Lung (tissue), 12 donors: ENCODE measurements around the gene MNS1. TPM values are rescaled to one million over a fixed set of nuclear protein-coding genes. Genes with fewer than 3 reads are reported as not detected.
"Not testable (repeated sequence)": the region's sequence is repeated elsewhere in the genome, so short reads cannot be mapped to it uniquely, and the experiment has no call there.

Experiments used
- ATAC-seq: fragments of 200-7000 bp; cut with Tn5 transposase; one replicate; pipeline ENCODE4 v1.9.1; 2020; ENCODE audit warnings: moderate number of reproducible peaks; ENCODE audit not compliant: insufficient read depth, low FRiP score
- DNase-seq, 3 donors: peaks; one replicate each; pipeline ENCODE4 v3.0.0-alpha.2; 2013 to 2017
- H3K27ac ChIP-seq, 2 donors: one replicate each; pipeline ENCODE4 v1.5.1; 2013; ENCODE audit warnings: mild to moderate bottlenecking in 2 of 2, moderate library complexity in 2 of 2, control low read depth in 1 of 2, inconsistent platforms in 1 of 2, low read depth in 1 of 2, low read length in 1 of 2
- H3K27me3 ChIP-seq, 3 donors: one replicate each; pipeline ENCODE4 v1.5.1; 2013; ENCODE audit warnings: low read length in 2 of 3; ENCODE audit not compliant: control insufficient read depth in 3 of 3, insufficient read depth in 3 of 3
- H3K36me3 ChIP-seq, 4 donors: one replicate each; pipeline ENCODE4 v1.5.1; 2013; ENCODE audit warnings: low read length in 4 of 4, mild to moderate bottlenecking in 1 of 4, moderate library complexity in 1 of 4; ENCODE audit not compliant: control insufficient read depth in 4 of 4, insufficient read depth in 4 of 4
- H3K4me1 ChIP-seq, 5 donors: one replicate each; pipeline ENCODE4 v1.5.1; 2013; ENCODE audit warnings: low read length in 5 of 5, mild to moderate bottlenecking in 2 of 5, moderate library complexity in 1 of 5; ENCODE audit not compliant: control insufficient read depth in 5 of 5, insufficient read depth in 5 of 5
- H3K4me3 ChIP-seq: one replicate; pipeline ENCODE4 v1.5.1; 2013; ENCODE audit warnings: mild to moderate bottlenecking, control low read depth, moderate library complexity
- H3K9ac ChIP-seq, 2 donors: one replicate each; pipeline ENCODE4 v1.5.1; 2013; ENCODE audit warnings: low read length in 2 of 2, control low read depth in 1 of 2; ENCODE audit not compliant: insufficient read depth in 1 of 2
- H3K9me3 ChIP-seq, 4 donors: one replicate each; pipeline ENCODE4 v1.5.1; 2013; ENCODE audit warnings: low read length in 3 of 4, mild to moderate bottlenecking in 1 of 4, moderate library complexity in 1 of 4; ENCODE audit not compliant: control insufficient read depth in 4 of 4, insufficient read depth in 3 of 4
- WGBS, 2 donors: extraction: QIAGEN DNeasy Blood & Tissue Kit; methylation state at CpG; one replicate each; pipeline ENCODE4 v1.1.7; 2013; 5-methylcytosine and 5-hydroxymethylcytosine counted together
- polyA plus RNA-seq, 2 donors: library from polyadenylated mRNA; stranded (reverse); fragments of 200-250 nt; gene quantifications; one replicate each; pipeline ENCODE4 v1.2.1, GENCODE V29; 2013
- total RNA-seq, 2 donors: library from RNA; depleted of rRNA in 1 of 2; stranded (reverse); fragments of >200 nt in 1 of 2; gene quantifications; one replicate each; pipeline ENCODE4 v1.2.1, GENCODE V29; 2014 to 2021
- TF ChIP-seq, protein P1 (sequence below): IDR thresholded peaks from 2 replicates; pipeline ENCODE4 v1.5.1; 2012; ENCODE audit warnings: mild to moderate bottlenecking; ENCODE audit errors: control extremely low read depth, extremely low read depth
- donor health status: control.
- donor health status: control.
- donor health status: Bipolar disorder and iron deficiency.
- donor health status: healthy.
- donor health status: DM: yes; HTN: yes; CAD: no.

The MNS1 gene
- total and polyA plus RNA-seq, 4 donors, result 3.2 to 7.8 (median 6.6) TPM

DNA sequence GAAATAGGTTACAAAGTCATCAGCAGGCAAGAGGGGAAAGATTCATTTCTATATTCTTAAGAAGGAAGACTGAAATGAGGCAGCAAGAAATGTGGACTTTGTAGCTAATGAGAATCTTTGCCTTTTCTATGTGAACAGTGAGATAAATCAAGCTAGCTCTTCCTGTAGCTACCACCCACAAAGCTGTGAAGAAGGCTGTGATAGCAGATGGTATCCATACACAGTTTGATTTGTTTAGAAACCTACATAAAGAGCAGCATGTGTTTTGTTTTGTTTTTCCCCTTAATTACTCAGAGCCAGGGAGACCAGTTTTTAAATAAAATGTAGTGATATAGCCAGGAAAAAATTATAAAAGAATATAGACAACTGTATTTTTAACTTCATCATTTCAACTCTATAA lies 54.2 kb downstream of the MNS1 start:
- TF ChIP-seq, protein P1, sequence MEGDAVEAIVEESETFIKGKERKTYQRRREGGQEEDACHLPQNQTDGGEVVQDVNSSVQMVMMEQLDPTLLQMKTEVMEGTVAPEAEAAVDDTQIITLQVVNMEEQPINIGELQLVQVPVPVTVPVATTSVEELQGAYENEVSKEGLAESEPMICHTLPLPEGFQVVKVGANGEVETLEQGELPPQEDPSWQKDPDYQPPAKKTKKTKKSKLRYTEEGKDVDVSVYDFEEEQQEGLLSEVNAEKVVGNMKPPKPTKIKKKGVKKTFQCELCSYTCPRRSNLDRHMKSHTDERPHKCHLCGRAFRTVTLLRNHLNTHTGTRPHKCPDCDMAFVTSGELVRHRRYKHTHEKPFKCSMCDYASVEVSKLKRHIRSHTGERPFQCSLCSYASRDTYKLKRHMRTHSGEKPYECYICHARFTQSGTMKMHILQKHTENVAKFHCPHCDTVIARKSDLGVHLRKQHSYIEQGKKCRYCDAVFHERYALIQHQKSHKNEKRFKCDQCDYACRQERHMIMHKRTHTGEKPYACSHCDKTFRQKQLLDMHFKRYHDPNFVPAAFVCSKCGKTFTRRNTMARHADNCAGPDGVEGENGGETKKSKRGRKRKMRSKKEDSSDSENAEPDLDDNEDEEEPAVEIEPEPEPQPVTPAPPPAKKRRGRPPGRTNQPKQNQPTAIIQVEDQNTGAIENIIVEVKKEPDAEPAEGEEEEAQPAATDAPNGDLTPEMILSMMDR, result no peak
- Histone ChIP-seq H3K36me3 (peaks cover 0 to 9% (median 2%) of the 10 kb centered on the region in 4 donors), H3K9me3 (no peaks in the 10 kb centered on the region), H3K4me1 (no peaks in the 10 kb centered on the region), H3K27me3 (no peaks in the 10 kb centered on the region), H3K4me3 (no peak overlapping the region), H3K27ac (no peak overlapping the region), H3K9ac (no peak overlapping the region)
- no peak for ATAC-seq
- DNase-seq, result peak in 2 of 3 donors; percentile 52 to 60

DNA sequence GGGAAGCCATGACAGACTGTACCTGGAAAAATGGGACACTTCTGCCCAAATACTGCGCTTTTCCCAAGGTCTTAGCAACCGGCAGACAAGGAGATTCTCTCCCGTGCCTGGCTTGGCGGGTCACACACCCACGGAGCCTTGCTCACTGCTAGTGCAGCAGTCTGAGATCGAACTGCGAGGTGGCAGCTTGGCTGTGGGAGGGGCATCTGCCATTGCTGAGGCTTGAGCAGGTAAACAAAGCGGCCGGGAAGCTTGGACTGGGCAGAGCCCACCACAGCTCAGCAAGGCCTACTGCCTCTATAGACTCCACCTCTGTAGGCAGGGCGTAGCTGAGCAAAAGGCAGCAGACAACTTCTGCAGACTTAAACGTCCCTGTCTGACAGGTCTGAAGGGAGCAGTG lies 65.7 kb downstream of the MNS1 start:
- H3K27me3 ChIP-seq, H3K9ac ChIP-seq, H3K9me3 ChIP-seq, H3K27ac ChIP-seq, DNase-seq, H3K36me3 ChIP-seq, ATAC-seq, H3K4me3 ChIP-seq, H3K4me1 ChIP-seq: not testable (repeated sequence)
- 96% methylated on average over 11 of the region's 11 CpGs for WGBS, 2 donors

DNA sequence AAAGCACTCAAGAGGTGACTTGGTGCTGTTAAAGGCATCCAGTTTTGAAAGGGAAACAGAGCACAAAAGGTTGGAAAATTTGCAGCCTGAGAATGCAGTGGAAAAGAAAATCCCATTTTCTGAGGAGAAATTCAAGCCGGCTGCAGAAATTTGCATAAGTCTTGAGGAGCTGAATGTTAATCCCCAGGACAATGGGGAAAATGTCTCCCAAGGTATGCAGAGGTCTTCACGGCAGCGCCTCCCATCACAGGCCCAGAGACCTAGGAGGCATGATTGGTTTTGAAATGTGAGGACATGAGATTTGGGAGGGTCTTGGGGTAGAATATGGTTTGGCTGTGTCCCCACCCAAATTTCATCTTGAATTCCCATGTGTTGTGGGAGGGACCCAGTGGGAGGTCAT lies 67.6 kb downstream of the MNS1 start:
- not testable (repeated sequence) for H3K27ac ChIP-seq, H3K36me3 ChIP-seq, H3K4me1 ChIP-seq, H3K9ac ChIP-seq, H3K27me3 ChIP-seq, DNase-seq, H3K9me3 ChIP-seq, H3K4me3 ChIP-seq, ATAC-seq
- 95 to 100% methylated on average over 3 of the region's 3 CpGs for WGBS, 2 donors

GRCh38 chr15:56394909-56395308 lies 70.0 kb downstream of the MNS1 start:
- Histone ChIP-seq H3K4me3 (no peak overlapping the region), H3K27ac (no peak overlapping the region), H3K27me3 (no peaks in the 10 kb centered on the region), H3K9ac (no peak overlapping the region), H3K9me3 (peaks cover 0 to 3% (median 0%) of the 10 kb centered on the region in 4 donors), H3K36me3 (peaks cover 0 to 6% (median under 1%) of the 10 kb centered on the region in 4 donors), H3K4me1 (no peaks in the 10 kb centered on the region)
- TF ChIP-seq, protein P1, result no peak
- no peak for DNase-seq
- no peak for ATAC-seq
- WGBS, 2 donors, result 94 to 98% methylated on average over 1 of the region's 1 CpG

DNA sequence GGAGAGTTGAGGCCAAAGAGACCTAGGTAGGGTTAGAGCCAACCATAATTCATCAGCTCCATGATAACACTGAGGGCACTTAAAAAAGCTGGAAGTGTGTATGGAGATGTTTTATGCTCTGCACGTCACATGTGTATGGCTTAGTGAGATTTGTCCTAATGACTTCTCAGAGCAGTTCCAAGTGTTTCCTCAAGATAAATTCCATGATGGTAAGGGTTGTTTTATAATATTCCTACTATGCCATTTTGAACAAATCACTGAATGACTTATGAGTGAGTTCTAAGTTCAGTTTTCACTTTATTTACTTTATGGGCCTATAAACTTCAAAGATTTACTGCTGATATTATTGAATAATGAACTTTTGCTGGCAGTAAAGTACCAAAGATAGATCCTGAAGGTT lies 71.7 kb downstream of the MNS1 start:
- no peaks in the 10 kb centered on the region for H3K9me3 ChIP-seq
- no peaks in the 10 kb centered on the region for H3K4me1 ChIP-seq
- TF ChIP-seq, protein P1, result no peak
- peaks cover 0 to 6% (median 0%) of the 10 kb centered on the region in 4 donors for H3K36me3 ChIP-seq
- no peak overlapping the region for H3K9ac ChIP-seq
- no peaks in the 10 kb centered on the region for H3K27me3 ChIP-seq
- 91 to 93% methylated on average over 1 of the region's 1 CpG for WGBS, 2 donors
- H3K4me3 ChIP-seq, result no peak overlapping the region
- no peak for DNase-seq
- ATAC-seq, result no peak
- H3K27ac ChIP-seq, result no peak overlapping the region
